ENCODE measurements around the gene UROC1. TPM values are rescaled to one million over a fixed set of nuclear protein-coding genes. Genes with fewer than 3 reads are reported as not detected.

UROC1 gene
- total and polyA plus RNA-seq, 4 donors = 0.01 to 0.21 (median 0.08) TPM

- Histone ChIP-seq H3K4me3 (no peak overlapping the region), H3K9me3 (ENCODE audit: control insufficient read depth in 4 of 4, insufficient read depth in 3 of 4, low read length in 3 of 4) (no peaks in the 10 kb centered on the region), H3K9ac (ENCODE audit: insufficient read depth in 1 of 2, low read length in 2 of 2) (no peak overlapping the region), H3K4me1 (ENCODE audit: control insufficient read depth in 5 of 5, insufficient read depth in 5 of 5, low read length in 5 of 5) (peaks cover 0 to 16% (median 4%) of the 10 kb centered on the region in 5 donors), H3K27ac (ENCODE audit: low read depth in 1 of 2, low read length in 1 of 2) (no peak overlapping the region), H3K27me3 (ENCODE audit: control insufficient read depth in 3 of 3, insufficient read depth in 3 of 3, low read length in 2 of 3) (no peaks in the 10 kb centered on the region), H3K36me3 (ENCODE audit: control insufficient read depth in 4 of 4, insufficient read depth in 4 of 4, low read length in 4 of 4) (no peaks in the 10 kb centered on the region)
- no peak for TF ChIP-seq CTCF (IDR thresholded peaks at IDR 0.05; ENCODE audit: control extremely low read depth, extremely low read depth)
- no peak for ATAC-seq (ENCODE audit: insufficient read depth, low FRiP score)
- WGBS, 2 donors = 83 to 91% methylated on average over 8 of the region's 8 CpGs
- no peak for DNase-seq
These were observed 32.2 kb downstream of the UROC1 start for GRCh38 chr3:126485176-126485897.

- DNase-seq = no peak
- Histone ChIP-seq H3K4me3 (no peak overlapping the region), H3K36me3 (ENCODE audit: control insufficient read depth in 4 of 4, insufficient read depth in 4 of 4, low read length in 4 of 4) (no peaks in the 10 kb centered on the region), H3K9me3 (ENCODE audit: control insufficient read depth in 4 of 4, insufficient read depth in 3 of 4, low read length in 3 of 4) (no peaks in the 10 kb centered on the region), H3K27ac (ENCODE audit: low read depth in 1 of 2, low read length in 1 of 2) (no peak overlapping the region), H3K4me1 (ENCODE audit: control insufficient read depth in 5 of 5, insufficient read depth in 5 of 5, low read length in 5 of 5) (peaks cover 0 to 16% (median 4%) of the 10 kb centered on the region in 5 donors), H3K27me3 (ENCODE audit: control insufficient read depth in 3 of 3, insufficient read depth in 3 of 3, low read length in 2 of 3) (no peaks in the 10 kb centered on the region), H3K9ac (ENCODE audit: insufficient read depth in 1 of 2, low read length in 2 of 2) (no peak overlapping the region)
- ATAC-seq (ENCODE audit: insufficient read depth, low FRiP score) = no peak
- no peak for TF ChIP-seq CTCF (IDR thresholded peaks at IDR 0.05; ENCODE audit: control extremely low read depth, extremely low read depth)
- 88 to 97% methylated on average over 3 of the region's 3 CpGs for WGBS, 2 donors
These were observed 32.9 kb downstream of the UROC1 start for GRCh38 chr3:126484662-126485061.

- ATAC-seq (ENCODE audit: insufficient read depth, low FRiP score) (no peak), DNase-seq (no peak)
- Histone ChIP-seq H3K9me3 (ENCODE audit: control insufficient read depth in 4 of 4, insufficient read depth in 3 of 4, low read length in 3 of 4) (no peaks in the 10 kb centered on the region), H3K9ac (ENCODE audit: insufficient read depth in 1 of 2, low read length in 2 of 2) (no peak overlapping the region), H3K4me3 (no peak overlapping the region), H3K27me3 (ENCODE audit: control insufficient read depth in 3 of 3, insufficient read depth in 3 of 3, low read length in 2 of 3) (no peaks in the 10 kb centered on the region), H3K36me3 (ENCODE audit: control insufficient read depth in 4 of 4, insufficient read depth in 4 of 4, low read length in 4 of 4) (no peaks in the 10 kb centered on the region), H3K4me1 (ENCODE audit: control insufficient read depth in 5 of 5, insufficient read depth in 5 of 5, low read length in 5 of 5) (peaks cover 0 to 16% (median 4%) of the 10 kb centered on the region in 5 donors), H3K27ac (ENCODE audit: low read depth in 1 of 2, low read length in 1 of 2) (no peak overlapping the region)
- WGBS, 2 donors = 42 to 82% methylated on average over 3 of the region's 3 CpGs
- TF ChIP-seq CTCF (IDR thresholded peaks at IDR 0.05; ENCODE audit: control extremely low read depth, extremely low read depth) = no peak
These were observed 33.4 kb downstream of the UROC1 start for GRCh38 chr3:126484148-126484547.
